NCI-H2227 (cell line): ENCODE measurements around the gene ABCA10.
"Not testable (repeated sequence)": the region's sequence is repeated elsewhere in the genome, so short reads cannot be mapped to it uniquely, and the experiment has no call there.

ENCODE experiments used
- DNase-seq: peaks from one replicate; lab custom pipeline; 2025; ENCODE audit not compliant: unreplicated experiment; lab: John Stamatoyannopoulos, UW

The ABCA10 gene

GRCh38 chr17:69228576-69228975 is at the start of gene ABCA10:
Gene ABCA10 (minus strand): TSS chr17:69228824. CDS start chr17:69225358, 3,466 bp downstream.
- DNase-seq: no peak

DNA sequence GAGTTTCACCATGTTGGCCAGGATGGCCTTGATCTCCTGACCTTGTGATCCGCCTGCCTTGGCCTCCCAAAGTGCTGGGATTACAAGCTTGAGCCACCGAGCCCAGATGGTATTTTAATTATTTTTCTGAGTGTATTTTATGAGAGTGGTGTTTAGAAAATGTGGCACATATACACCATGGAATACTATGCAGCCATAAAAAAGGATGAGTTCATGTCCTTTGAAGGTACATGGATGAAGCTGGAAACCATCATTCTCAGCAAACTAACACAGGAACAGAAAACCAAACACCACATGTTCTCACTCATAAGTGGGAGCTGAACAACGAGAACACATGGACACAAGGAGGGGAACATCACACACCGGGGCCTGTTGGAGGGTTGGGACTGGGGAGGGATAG is 47.7 kb upstream of the ABCA10 start:
- DNase-seq: not testable (repeated sequence)

DNA sequence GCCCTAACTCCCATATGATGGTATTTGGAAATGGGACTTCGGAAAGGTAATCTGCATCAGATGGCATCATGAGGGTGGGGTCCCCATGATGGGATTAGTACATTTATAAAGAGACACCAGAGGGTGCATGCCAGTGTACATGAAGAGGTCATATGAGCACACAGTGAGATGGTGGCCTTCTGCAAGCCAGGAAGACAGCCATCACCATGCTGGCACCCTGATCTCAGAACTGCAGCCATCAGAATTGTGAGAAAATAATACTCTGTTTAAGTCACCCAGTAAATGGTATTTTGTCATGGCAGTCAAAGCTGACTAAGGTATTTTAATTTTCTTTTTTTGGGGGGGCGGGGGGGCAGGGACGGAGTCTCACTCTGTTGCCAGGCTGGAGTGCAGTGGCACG is 47.1 kb upstream of the ABCA10 start:
- no peak for DNase-seq

DNA sequence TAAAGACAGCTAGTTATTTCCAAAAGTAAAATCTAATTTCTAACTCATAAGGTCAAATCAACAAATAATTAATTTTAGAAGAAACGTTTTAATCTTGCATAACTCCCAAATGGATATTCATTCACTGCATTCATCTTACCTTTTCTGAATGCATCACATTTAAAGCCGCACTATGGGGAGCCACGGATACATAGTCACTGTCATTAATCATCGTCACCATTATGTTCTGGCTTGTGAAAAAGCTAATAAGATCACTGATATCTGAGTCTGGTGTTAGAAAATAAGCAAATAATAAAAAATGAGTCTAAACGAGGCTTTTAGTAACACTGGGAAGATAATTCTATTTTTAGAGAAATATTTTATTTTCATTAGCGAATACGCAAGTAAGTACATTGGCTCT is 42.4 kb upstream of the ABCA10 start:
- DNase-seq: no peak

- no peak for DNase-seq
Measured at GRCh38 chr17:69269131-69269998, 40.7 kb upstream of the ABCA10 start.

DNA sequence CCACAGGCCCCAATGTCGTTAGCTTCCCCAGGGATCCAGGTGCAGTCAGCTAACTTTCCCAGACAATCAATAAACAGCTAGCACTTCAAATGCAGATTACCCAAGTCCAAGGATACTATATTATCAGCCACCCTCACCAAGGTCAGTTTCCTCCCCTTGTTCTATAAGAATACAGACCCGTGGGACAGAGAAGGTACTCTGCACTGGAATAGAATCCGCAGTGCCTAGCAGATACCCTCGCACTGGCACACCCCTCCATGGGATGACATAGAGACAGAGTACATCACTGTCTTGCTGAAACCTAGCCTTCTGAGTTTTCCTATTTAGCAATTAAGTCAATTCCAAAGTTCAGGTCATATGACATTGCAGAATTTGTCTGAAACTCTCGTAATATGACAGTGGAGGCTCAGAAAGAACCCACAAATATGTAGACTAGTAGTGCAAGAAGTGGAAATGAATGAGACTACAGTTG is 40.0 kb upstream of the ABCA10 start:
- DNase-seq: no peak

GRCh38 chr17:69267219-69267618 is 38.6 kb upstream of the ABCA10 start:
- DNase-seq: no peak

- no peak for DNase-seq
Measured at GRCh38 chr17:69265873-69266272, 37.2 kb upstream of the ABCA10 start.

GRCh38 chr17:69254187-69254586 is 25.6 kb upstream of the ABCA10 start:
- DNase-seq: no peak

DNA sequence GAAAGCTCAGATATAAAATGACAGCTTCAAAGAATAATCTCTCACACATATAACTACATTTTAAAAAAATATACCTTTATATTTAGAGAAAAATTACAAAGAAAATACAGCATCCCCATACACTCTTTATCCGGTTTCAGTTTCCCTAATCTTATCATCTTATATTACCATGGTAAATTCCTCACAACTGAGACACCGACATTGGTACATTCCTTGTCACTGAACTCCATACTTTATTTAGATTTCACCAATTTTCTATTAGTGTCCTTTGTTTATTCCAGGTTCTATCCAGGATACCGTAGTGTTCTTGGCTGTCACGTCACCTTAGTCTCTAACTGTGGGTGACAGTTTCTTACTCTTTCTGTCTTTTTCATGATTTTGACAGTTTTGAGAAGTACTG is 22.0 kb upstream of the ABCA10 start:
- DNase-seq: no peak

DNA sequence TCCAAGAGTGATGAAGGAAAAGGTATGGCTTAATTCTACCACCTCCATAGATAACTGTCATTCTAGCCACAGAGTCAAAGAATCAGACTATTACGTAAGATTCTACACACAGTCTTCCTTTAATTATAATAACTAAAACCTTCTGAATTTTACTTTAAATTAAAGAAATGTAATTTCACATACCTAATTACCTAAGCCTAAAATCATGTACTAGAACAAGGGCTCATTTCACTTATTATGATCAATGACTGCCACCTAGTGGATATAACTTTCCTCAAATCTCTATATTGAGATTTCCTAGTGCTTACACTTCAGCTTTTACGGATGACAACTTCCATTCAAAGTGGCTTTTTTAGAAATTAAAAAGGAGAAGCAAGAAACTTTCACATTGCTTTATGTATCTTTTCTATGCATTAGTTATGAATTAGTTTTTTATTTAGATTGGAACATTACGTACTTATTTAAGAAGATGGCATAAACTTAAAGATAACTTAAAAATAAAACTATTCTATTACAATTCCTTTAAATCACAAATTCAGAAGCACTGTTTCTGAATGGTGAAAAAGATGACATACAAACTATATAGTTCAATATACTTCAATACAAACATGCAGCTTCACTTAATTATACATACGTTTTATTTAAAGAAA is 18.2 kb upstream of the ABCA10 start:
- peak; percentile 39 for DNase-seq

GRCh38 chr17:69246202-69246601 is 17.6 kb upstream of the ABCA10 start:
- DNase-seq: no peak

DNA sequence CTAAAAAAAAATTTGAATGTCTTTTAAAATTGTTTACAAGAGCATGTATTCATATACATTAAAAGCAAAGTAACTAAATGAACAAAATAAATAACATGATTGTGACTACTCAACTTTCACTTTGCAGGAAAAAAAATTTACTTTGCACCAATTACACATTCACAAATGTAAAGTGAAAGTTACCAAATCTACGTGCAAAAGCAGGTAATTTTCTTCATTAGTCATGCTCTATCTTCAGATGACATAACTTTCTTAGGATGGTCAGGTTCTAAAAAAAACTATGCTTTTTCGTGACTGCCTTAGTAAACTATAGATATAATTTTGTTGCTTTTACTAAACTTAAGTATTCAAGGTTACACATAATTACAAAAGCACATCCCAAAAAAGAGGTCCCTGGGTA is 17.0 kb upstream of the ABCA10 start:
- no peak for DNase-seq

DNA sequence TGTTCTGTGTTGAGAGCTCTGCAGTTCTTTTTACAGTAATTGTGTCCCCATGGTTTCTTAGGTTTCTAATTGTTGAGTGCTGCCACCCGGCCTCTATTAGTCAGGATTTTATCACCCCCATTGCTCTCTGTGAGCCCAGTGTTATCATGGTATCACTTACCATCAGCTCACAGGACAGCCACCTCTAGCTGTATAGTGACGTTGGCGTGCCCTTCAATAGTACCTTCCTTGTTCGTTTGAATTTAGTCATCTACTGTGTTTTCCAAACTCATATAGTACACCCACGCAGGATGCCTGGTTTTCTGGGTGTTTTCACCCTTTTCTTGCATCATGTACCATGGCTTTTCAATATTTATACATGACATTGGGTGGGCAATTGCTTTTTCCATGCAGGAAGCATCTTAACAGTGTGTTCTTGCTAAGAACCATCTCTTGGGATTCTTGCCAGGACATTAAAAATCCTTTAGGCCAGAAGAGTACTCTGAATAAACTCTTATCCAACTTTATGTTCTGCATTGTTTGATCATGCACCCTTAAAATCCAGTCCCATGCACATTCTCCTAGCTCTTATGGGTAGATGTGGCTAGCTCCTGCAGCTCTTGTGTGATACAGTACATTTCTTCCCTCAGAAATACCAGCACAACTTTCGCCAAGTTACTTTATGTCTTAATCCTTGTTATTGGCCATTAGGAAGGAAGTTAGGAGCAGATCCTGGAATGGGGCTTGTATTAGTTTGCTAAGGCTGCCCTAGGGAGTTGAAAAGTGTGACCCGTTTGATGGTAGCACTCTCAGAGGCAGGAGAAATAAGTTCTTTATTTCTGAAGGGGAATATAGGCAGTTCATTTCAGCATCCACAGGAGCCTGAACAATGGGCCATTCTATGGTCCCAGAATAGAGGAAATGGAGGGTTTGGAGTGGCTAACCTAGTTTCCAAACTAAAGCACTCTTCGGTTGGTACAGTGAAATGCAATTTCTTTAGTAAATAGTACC is 11.3 kb upstream of the ABCA10 start:
- no peak for DNase-seq

DNA sequence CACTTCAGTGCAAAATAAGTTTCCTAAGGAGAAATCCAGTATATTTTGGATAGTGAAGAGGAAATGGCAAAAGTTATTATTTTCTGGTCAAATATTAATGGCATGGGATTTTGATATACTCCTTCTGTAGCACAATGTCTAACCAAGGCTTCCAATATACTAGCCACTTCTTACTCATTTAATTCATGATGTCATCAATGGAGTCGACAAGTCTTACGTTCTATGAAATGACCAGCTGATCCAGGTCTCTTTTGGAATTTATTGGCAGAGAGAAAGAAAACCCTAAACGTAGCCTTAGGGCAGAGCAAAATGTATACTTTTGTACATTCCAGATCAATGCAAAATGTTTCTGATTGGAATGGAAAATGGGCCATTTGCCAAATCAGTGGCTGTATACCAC is 8.3 kb upstream of the ABCA10 start:
- DNase-seq: no peak

GRCh38 chr17:69236464-69236863 is 7.8 kb upstream of the ABCA10 start:
- DNase-seq: no peak

GRCh38 chr17:69235338-69236058 is 6.9 kb upstream of the ABCA10 start:
- DNase-seq: peak; percentile 49

DNA sequence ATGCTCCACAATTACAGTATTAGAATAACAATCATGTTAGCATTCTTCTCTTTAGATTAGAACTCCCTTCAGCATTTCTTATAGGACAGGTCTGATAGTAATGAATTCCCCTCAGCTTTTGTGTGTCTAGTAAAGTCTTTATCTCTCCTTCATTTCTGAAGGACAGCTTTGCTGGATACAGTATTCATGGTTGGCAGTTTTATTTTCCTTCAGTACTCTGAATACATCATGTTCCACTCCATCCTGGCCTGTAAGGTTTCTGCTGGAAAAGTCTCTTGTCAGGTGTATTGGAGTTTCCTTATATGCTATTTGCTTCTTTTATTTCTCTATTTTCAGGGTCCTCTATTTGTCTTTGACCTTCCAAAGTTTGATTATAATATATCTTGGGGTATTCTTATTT is 4.0 kb upstream of the ABCA10 start:
- no peak for DNase-seq

DNA sequence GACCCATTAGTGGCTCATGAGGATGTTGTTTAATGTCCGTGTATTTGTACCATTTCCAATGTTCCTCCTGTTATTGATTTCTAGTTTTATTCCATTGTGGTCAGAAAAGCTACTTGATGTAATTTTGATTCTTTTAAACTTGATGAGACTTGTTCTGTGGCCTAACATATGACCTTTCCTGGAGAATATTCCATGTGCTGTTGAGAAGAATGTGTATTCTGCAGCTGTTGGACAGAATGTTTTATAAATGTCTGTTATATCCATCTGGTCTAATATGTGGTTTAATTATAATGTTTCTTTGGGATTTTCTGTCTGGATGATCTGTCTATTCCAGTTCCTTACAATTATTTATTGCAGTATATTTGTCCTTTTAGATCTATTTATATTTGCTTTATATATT is 2.9 kb upstream of the ABCA10 start:
- no peak for DNase-seq

- no peak for DNase-seq
Measured at GRCh38 chr17:69230939-69231338, 2.3 kb upstream of the ABCA10 start.

DNA sequence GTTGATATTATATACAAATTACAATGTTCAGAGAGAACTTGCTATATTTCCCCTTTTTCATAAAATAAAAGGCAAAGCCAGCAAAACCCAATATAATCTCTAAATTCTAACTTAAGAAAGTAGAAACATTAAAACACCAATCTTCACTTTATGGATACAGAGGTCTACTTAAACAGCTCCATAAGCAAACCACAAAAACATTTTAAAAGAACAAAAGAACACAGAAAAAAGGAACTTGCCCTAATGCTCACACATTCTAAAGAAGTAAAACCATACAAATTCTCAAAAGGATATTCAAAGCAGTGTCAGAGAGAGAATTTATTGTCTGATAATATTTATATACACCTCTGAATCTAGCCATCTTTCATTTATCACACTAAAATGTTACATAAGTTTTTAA is 606 bp downstream of the ABCA10 start:
- DNase-seq: no peak
